B cell (primary cell): ENCODE results near the gene HOXB7. TPM values are rescaled to one million over a fixed set of nuclear protein-coding genes. Genes with fewer than 3 reads are reported as not detected.

Source experiments
- ATAC-seq: fragments of 200-7000 bp; cut with Tn5 transposase; one replicate; pipeline ENCODE4 v1.10.0; 2021; ENCODE audit warnings: low read depth, mild to moderate bottlenecking, moderate number of reproducible peaks, moderate library complexity
- CTCF ChIA-PET: fragments of 350-600 bp; sonication (Branson Sonifier 250); formaldehyde crosslinking; loops from one replicate; lab custom pipeline; 2021; ENCODE audit warnings: antibody characterized with exemption, inconsistent platforms; lab: Charles Lee
- POLR2A ChIA-PET: fragments of 350-600 bp; sonication (Branson Sonifier 250); formaldehyde crosslinking; loops from one replicate; lab custom pipeline; 2021; ENCODE audit warnings: antibody characterized with exemption; lab: Charles Lee
- DNase-seq: peaks from one replicate; pipeline ENCODE4 v3.0.0; 2013
- H2AFZ ChIP-seq: 2 replicates; pipeline ENCODE4 v1.6.1; 2012; ENCODE audit warnings: mild to moderate bottlenecking, low read depth, low read length; ENCODE audit not compliant: insufficient read depth, poor library complexity, severe bottlenecking
- H3K27ac ChIP-seq, 2 donors: 1 replicate in 1 of 2; 2 replicates in 1 of 2; pipeline ENCODE4 v1.5.1; 2012 to 2013; ENCODE audit warnings: low read length in 2 of 2, mild to moderate bottlenecking in 2 of 2, moderate library complexity in 1 of 2
- H3K27me3 ChIP-seq, 4 experiments: fragments of 200-600 bp in 1 of 4; sonication (generic) in 1 of 4; replicated peaks in 1 of 4; 1 replicate in 2 of 4; 2 replicates in 2 of 4; pipeline versions ENCODE4 v1.6.1 to v1.7.0; 2013 to 2016; ENCODE audit warnings: low read length in 3 of 4, mild to moderate bottlenecking in 2 of 4, mixed read lengths in 1 of 4, moderate library complexity in 1 of 4; ENCODE audit not compliant: insufficient read depth in 4 of 4, control insufficient read depth in 3 of 4; ENCODE audit errors: control extremely low read depth in 1 of 4
- H3K36me3 ChIP-seq, 2 experiments: replicated peaks in 1 of 2; 1 replicate in 1 of 2; 2 replicates in 1 of 2; pipeline versions ENCODE4 v1.6.1 to v1.7.1; 2013; ENCODE audit warnings: low read length in 1 of 2; ENCODE audit not compliant: insufficient read depth in 2 of 2, control insufficient read depth in 1 of 2; ENCODE audit errors: control extremely low read depth in 1 of 2, extremely low read depth in 1 of 2
- H3K4me1 ChIP-seq, 2 donors: fragments of 200-600 bp in 1 of 2; sonication (generic) in 1 of 2; 1 replicate in 1 of 2; 2 replicates in 1 of 2; pipeline versions ENCODE4 v1.5.1 to v1.6.1; 2013 to 2017; ENCODE audit warnings: low read length in 2 of 2; ENCODE audit not compliant: control insufficient read depth in 2 of 2, insufficient read depth in 2 of 2
- H3K4me2 ChIP-seq: replicated peaks from 2 replicates; pipeline ENCODE3; 2012; ENCODE audit warnings: mild to moderate bottlenecking, low read depth, low read length; ENCODE audit not compliant: poor library complexity, severe bottlenecking
- H3K4me3 ChIP-seq, 5 experiments: fragments of 200-600 bp in 1 of 5; sonication (generic) in 1 of 5; 1 replicate in 3 of 5; 2 replicates in 2 of 5; pipeline versions ENCODE4 v1.5.1 to v1.7.0; 2011 to 2016; ENCODE audit warnings: low read length in 4 of 5, mild to moderate bottlenecking in 4 of 5, low read depth in 2 of 5, control low read depth in 1 of 5, moderate library complexity in 1 of 5; ENCODE audit not compliant: insufficient read depth in 1 of 5; ENCODE audit errors: control extremely low read depth in 1 of 5, extremely low read depth in 1 of 5
- H3K79me2 ChIP-seq: fragments of 200-600 bp; sonication (generic); one replicate; pipeline ENCODE4 v1.6.0; 2016; ENCODE audit warnings: low read length; ENCODE audit not compliant: control insufficient read depth, insufficient read depth
- H3K9ac ChIP-seq: fragments of 200-600 bp; sonication (generic); 2 replicates; pipeline ENCODE4 v1.6.1; 2017; ENCODE audit warnings: mild to moderate bottlenecking, low read length, moderate library complexity
- H3K9me3 ChIP-seq, 3 donors: one replicate each; pipeline versions ENCODE4 v1.6.1 to v1.7.1; 2013; ENCODE audit warnings: low read length in 2 of 3; ENCODE audit not compliant: control insufficient read depth in 2 of 3, insufficient read depth in 1 of 3; ENCODE audit errors: control extremely low read depth in 1 of 3
- H4K20me1 ChIP-seq: 2 replicates; pipeline ENCODE4 v1.6.0; 2012; ENCODE audit warnings: mild to moderate bottlenecking, low read length; ENCODE audit not compliant: insufficient read depth, control insufficient read depth, poor library complexity, severe bottlenecking
- H3K27ac Mint-ChIP-seq: one replicate; pipeline ENCODE4 v1.8.0; 2021; ENCODE audit warnings: mixed read lengths
- H3K27me3 Mint-ChIP-seq: one replicate; pipeline ENCODE4 v1.8.0; 2021; ENCODE audit warnings: mixed read lengths
- H3K4me1 Mint-ChIP-seq: one replicate; pipeline ENCODE4 v1.8.0; 2021; ENCODE audit warnings: mixed read lengths
- H3K4me3 Mint-ChIP-seq: one replicate; pipeline ENCODE4 v1.8.0; 2021; ENCODE audit warnings: mixed read lengths
- H3K9me3 Mint-ChIP-seq: one replicate; pipeline ENCODE4 v1.8.0; 2022; ENCODE audit warnings: mixed read lengths; ENCODE audit not compliant: insufficient read depth
- CTCF ChIP-seq: fragments of 200-600 bp; IDR thresholded peaks from one replicate; pipeline ENCODE4 v1.8.0; 2022; ENCODE audit warnings: antibody characterized with exemption, mild to moderate bottlenecking
- EZH2 ChIP-seq: IDR thresholded peaks from 2 replicates; pipeline ENCODE4 v1.6.1; 2012; ENCODE audit warnings: borderline replicate concordance, low read depth, mild to moderate bottlenecking, moderate library complexity, low read length; ENCODE audit not compliant: insufficient read depth, poor library complexity, severe bottlenecking
- WGBS: methylation state at CpG from one replicate; pipeline ENCODE4 v1.1.5; 2013; ENCODE audit warnings: missing lambda C conversion rate; ENCODE audit not compliant: insufficient coverage; 5-methylcytosine and 5-hydroxymethylcytosine counted together
- intact Hi-C: fragments of 100-400 bp; cut with micrococcal nuclease; formaldehyde crosslinking; loops from one replicate; pipeline ENCODE4 v1.10.0; 2022
- polyA plus RNA-seq: library from polyadenylated mRNA; depleted of rRNA; stranded (reverse); fragments of >200 nt; gene quantifications from 2 replicates; pipeline ENCODE4 v1.2.3, GENCODE V29; 2012
- total RNA-seq, 2 donors: library from RNA; stranded (reverse); fragments of 120-200 nt in 1 of 2; gene quantifications; 1 replicate in 1 of 2; 2 replicates in 1 of 2; pipeline versions ENCODE4 v1.2.3 to v1.2.4, GENCODE V29; 2013 to 2022

HOXB7 gene
- total and polyA plus RNA-seq, 2 donors (not counting 1 experiment from before 2014, with no cell fraction given), result 0.25 to 1.3 TPM

- peak overlapping the region; percentile 88 for H3K9ac ChIP-seq
- peak overlapping the region; percentile 92 for H3K4me3 Mint-ChIP-seq
Measured at GRCh38 chr17:48609759-48610281, 997 bp downstream of the HOXB7 start.

More at GRCh38 chr17:48609759-48610281, 997 bp downstream of the HOXB7 start:
- ChIA-PET CTCF (interaction anchor here (0.8 to 1.4 kb wide), 4 partner anchors 8 to 347 kb away, joined by 3 to 5 read pairs (median 3); no protein-coding TSS in a partner anchor), POLR2A (interaction anchor here (0.5 to 1.1 kb wide), 3 partner anchors 9 to 27 kb away, joined by 4 to 7 read pairs (median 6); no protein-coding TSS in a partner anchor)
- H4K20me1 ChIP-seq, result no peaks in the 10 kb centered on the region
- H3K9me3 ChIP-seq, result peaks cover 0 to 21% (median 0%) of the 10 kb centered on the region in 3 donors
- H3K4me1 Mint-ChIP-seq, result peaks cover 37% of the 10 kb centered on the region
- DNase-seq (no peak), ATAC-seq (no peak)
- no peaks in the 10 kb centered on the region for H3K79me2 ChIP-seq
- TF ChIP-seq EZH2 (no peak), CTCF (no peak)
- peak overlapping the region; percentile 100 for H3K4me2 ChIP-seq
- H3K27me3 ChIP-seq, result peaks cover 2 to 85% (median 55%) of the 10 kb centered on the region in 4 experiments
- H3K27ac Mint-ChIP-seq, result no peak overlapping the region
- H3K4me3 ChIP-seq, result peak overlapping the region in 4 of 5 experiments; percentile 56 to 96 (median 87)
- WGBS, result 0% methylated on average over 11 of the region's 15 CpGs
- peak overlapping the region; percentile 95 for H2AFZ ChIP-seq
- intact Hi-C loops, result loop anchor here (2.0 to 5.0 kb wide), 2 partner anchors 13 to 33 kb away; partner anchors contain the start of gene HOXB4
- no peak overlapping the region for H3K27ac ChIP-seq
- H3K4me1 ChIP-seq, result peaks cover 50 to 54% of the 10 kb centered on the region in 2 donors
- no peaks in the 10 kb centered on the region for H3K36me3 ChIP-seq
- peaks cover 63% of the 10 kb centered on the region for H3K27me3 Mint-ChIP-seq
- H3K9me3 Mint-ChIP-seq, result no peaks in the 10 kb centered on the region
